Loucy (cell line): ENCODE results near the gene MEIOB.

Experiments used
- H2AFZ ChIP-seq: fragments of 200-600 bp; sonication (generic); 2 replicates; pipeline ENCODE4 v1.6.0; 2016; ENCODE audit warnings: antibody characterized with exemption, mild to moderate bottlenecking, low read length, moderate library complexity
- H3F3A ChIP-seq: fragments of 200-600 bp; 2 replicates; pipeline ENCODE4 v1.6.0; 2016; ENCODE audit warnings: antibody characterized with exemption, low read depth, mild to moderate bottlenecking
- H3K27me3 ChIP-seq: fragments of 200-600 bp; sonication (generic); 2 replicates; pipeline ENCODE4 v1.6.1; 2014; ENCODE audit warnings: low read length, mild to moderate bottlenecking; ENCODE audit not compliant: insufficient read depth, poor library complexity, severe bottlenecking
- H3K36me3 ChIP-seq: fragments of 200-600 bp; sonication (generic); 2 replicates; pipeline ENCODE4 v1.6.1; 2016; ENCODE audit warnings: low read length; ENCODE audit not compliant: insufficient read depth
- H3K4me1 ChIP-seq: fragments of 200-600 bp; sonication (generic); 2 replicates; pipeline ENCODE4 v1.5.1; 2014; ENCODE audit warnings: low read length, mild to moderate bottlenecking; ENCODE audit not compliant: insufficient read depth, poor library complexity, severe bottlenecking
- H3K4me2 ChIP-seq: fragments of 200-600 bp; sonication (generic); 2 replicates; pipeline ENCODE4 v1.6.0; 2014; ENCODE audit warnings: antibody characterized with exemption, low read length, low read depth, mild to moderate bottlenecking; ENCODE audit not compliant: poor library complexity, severe bottlenecking
- H3K4me3 ChIP-seq: fragments of 200-600 bp; sonication (generic); 2 replicates; pipeline ENCODE4 v1.5.1; 2014; ENCODE audit warnings: low read length, mild to moderate bottlenecking, mixed read lengths; ENCODE audit not compliant: poor library complexity, severe bottlenecking
- H3K79me2 ChIP-seq: fragments of 200-600 bp; sonication (generic); 2 replicates; pipeline ENCODE4 v1.6.1; 2014; ENCODE audit warnings: low read length; ENCODE audit not compliant: insufficient read depth
- H3K9ac ChIP-seq: fragments of 200-600 bp; sonication (generic); 2 replicates; pipeline ENCODE4 v1.6.0; 2014; ENCODE audit warnings: mild to moderate bottlenecking, low read depth, low read length, moderate library complexity; ENCODE audit not compliant: poor library complexity, severe bottlenecking
- H3K9me2 ChIP-seq: fragments of 200-600 bp; sonication (generic); replicated peaks from 2 replicates; pipeline ENCODE4 v1.6.1; 2016; ENCODE audit warnings: low read depth, low read length, mixed read lengths
- H3K9me3 ChIP-seq: fragments of 200-600 bp; sonication (generic); 2 replicates; pipeline ENCODE4 v1.6.1; 2014; ENCODE audit warnings: mild to moderate bottlenecking, antibody characterized with exemption, low read length, low read depth; ENCODE audit not compliant: insufficient read depth
- H4K20me1 ChIP-seq: fragments of 200-600 bp; sonication (generic); 2 replicates; pipeline ENCODE4 v1.6.0; 2014; ENCODE audit warnings: antibody characterized with exemption, low read length, mild to moderate bottlenecking; ENCODE audit not compliant: insufficient read depth, poor library complexity, severe bottlenecking
- CTCF ChIP-seq: fragments of 200-600 bp; sonication (generic); conservative IDR thresholded peaks from 2 replicates; pipeline ENCODE4 v1.5.1; 2014; ENCODE audit warnings: mild to moderate bottlenecking, antibody characterized with exemption, low read length
- EZH2phosphoT487 ChIP-seq: fragments of 200-600 bp; IDR thresholded peaks from 2 replicates; pipeline ENCODE4 v1.6.1; 2018; ENCODE audit warnings: antibody characterized with exemption, mild to moderate bottlenecking, moderate library complexity, borderline replicate concordance

The MEIOB gene

DNA sequence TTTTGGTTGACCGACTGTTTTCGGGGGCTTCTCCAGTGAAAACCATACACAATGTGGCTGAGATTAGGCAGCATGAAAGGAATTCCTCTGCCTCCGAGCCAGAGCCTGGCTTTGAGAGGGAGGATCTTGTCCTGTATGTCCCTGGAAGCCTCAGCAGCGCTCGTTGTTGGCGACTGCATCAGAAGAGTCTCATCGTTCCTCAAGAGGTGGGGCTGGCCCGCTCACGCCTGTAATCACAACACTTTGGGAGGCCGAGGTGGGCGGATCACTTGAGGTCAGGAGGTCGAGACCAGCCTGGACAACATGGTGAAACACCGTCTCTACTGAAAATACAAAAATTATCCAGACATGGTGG is 31.2 kb upstream of the MEIOB start:
- H3K36me3 ChIP-seq = no peaks in the 10 kb centered on the region
- no peaks in the 10 kb centered on the region for H3K4me1 ChIP-seq
- no peak overlapping the region for H3K4me3 ChIP-seq
- no peaks in the 10 kb centered on the region for H3K27me3 ChIP-seq
- no peaks in the 10 kb centered on the region for H3F3A ChIP-seq
- TF ChIP-seq EZH2phosphoT487 (no peak), CTCF (no peak)
- H3K9ac ChIP-seq = no peak overlapping the region
- no peak overlapping the region for H3K4me2 ChIP-seq
- H4K20me1 ChIP-seq = no peaks in the 10 kb centered on the region
- H3K9me2 ChIP-seq = no peaks in the 10 kb centered on the region
- H3K79me2 ChIP-seq = no peaks in the 10 kb centered on the region
- H2AFZ ChIP-seq = no peak overlapping the region
- no peaks in the 10 kb centered on the region for H3K9me3 ChIP-seq

GRCh38 chr16:1902547-1903219 is 30.7 kb upstream of the MEIOB start:
- TF ChIP-seq CTCF (no peak), EZH2phosphoT487 (no peak)
- Histone ChIP-seq H3K4me3 (no peak overlapping the region), H2AFZ (no peak overlapping the region), H3K9me2 (no peaks in the 10 kb centered on the region), H3F3A (no peaks in the 10 kb centered on the region), H4K20me1 (no peaks in the 10 kb centered on the region), H3K36me3 (no peaks in the 10 kb centered on the region), H3K27me3 (no peaks in the 10 kb centered on the region), H3K4me1 (no peaks in the 10 kb centered on the region), H3K9me3 (no peaks in the 10 kb centered on the region), H3K9ac (no peak overlapping the region), H3K79me2 (no peaks in the 10 kb centered on the region), H3K4me2 (no peak overlapping the region)

DNA sequence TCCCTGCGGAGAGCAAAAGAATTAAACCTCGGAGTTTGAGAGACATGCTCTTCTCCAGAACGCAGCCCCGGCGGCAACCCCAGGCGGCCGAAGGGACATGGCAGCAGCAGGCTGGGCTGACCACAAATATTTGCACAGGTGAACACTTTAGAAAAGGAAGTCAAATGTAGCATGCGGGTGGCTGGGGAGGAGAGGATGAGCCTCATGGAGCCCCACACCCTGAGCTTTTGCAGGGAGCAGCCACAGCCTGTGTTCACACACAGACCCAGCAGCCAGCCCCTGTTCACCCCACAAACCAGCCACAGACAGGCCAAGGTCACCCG is 28.4 kb upstream of the MEIOB start:
- Histone ChIP-seq H3K4me2 (no peak overlapping the region), H3K79me2 (no peaks in the 10 kb centered on the region), H3K4me1 (no peaks in the 10 kb centered on the region), H3K27me3 (no peaks in the 10 kb centered on the region), H2AFZ (no peak overlapping the region), H3K36me3 (no peaks in the 10 kb centered on the region), H3K9ac (no peak overlapping the region), H3K9me3 (no peaks in the 10 kb centered on the region), H3F3A (no peaks in the 10 kb centered on the region), H3K9me2 (no peaks in the 10 kb centered on the region), H4K20me1 (no peaks in the 10 kb centered on the region), H3K4me3 (no peak overlapping the region)
- no peak for TF ChIP-seq EZH2phosphoT487
- TF ChIP-seq CTCF = no peak
